K562 (cell line): Measurements from ENCODE around the gene CACNA1S. TPM values are rescaled to one million over a fixed set of nuclear protein-coding genes. Genes with fewer than 3 reads are reported as not detected.

Experiments used
- ATAC-seq: fragments of 200-7000 bp; cut with Tn5 transposase; 3 replicates; pipeline ENCODE4 v1.9.1; 2020; ENCODE audit warnings: moderate library complexity
- BruUV-seq: library from RNA; stranded (reverse); fragments of 400-500 nt; replicated peaks from 2 replicates; lab custom pipeline; 2021; lab: Mats Ljungman, UMichigan
- CTCF ChIA-PET: fragments of 300-600 bp; formaldehyde crosslinking; extraction: SDS; loops from one replicate; lab custom pipeline; 2021; ENCODE audit warnings: low intra/inter-chr PET ratio; lab: Yijun Ruan, JAX
- POLR2A ChIA-PET: fragments of 300-600, 350-650 bp; sonication (Branson Sonifier 250); formaldehyde crosslinking; extraction: SDS; loops from one replicate; lab custom pipeline; 2021; ENCODE audit warnings: antibody characterized with exemption, inconsistent platforms; lab: Yijun Ruan, JAX
- DNase-seq, 4 experiments: peaks; one replicate each; pipeline versions ENCODE4 v3.0.0 to v3.0.0-alpha.2; 2011 to 2018; ENCODE audit warnings: low spot score in 3 of 4, mixed read lengths in 3 of 4; ENCODE audit errors: extremely low read depth in 1 of 4
- FAIRE-seq: peaks from 2 replicates; lab custom pipeline; 2011; peaks lifted over from hg19 to GRCh38; lab: Jason Lieb, UNC
- H2AFZ ChIP-seq: 2 replicates; pipeline ENCODE4 v1.6.0; 2011; ENCODE audit warnings: low read depth, low read length, control low read depth, inconsistent platforms
- H3K27ac ChIP-seq: fragments of 200-600 bp; 3 replicates; pipeline ENCODE4 v1.8.0; 2011; ENCODE audit warnings: low read depth, mild to moderate bottlenecking, control low read depth, inconsistent platforms, low read length, moderate library complexity, mixed read lengths; ENCODE audit errors: extremely low read depth
- H3K27me3 ChIP-seq, 2 experiments: fragments of 300-600 bp in 1 of 2; 2 replicates in 1 of 2; 3 replicates in 1 of 2; pipeline versions ENCODE4 v1.6.0 to v1.8.0; 2011; ENCODE audit warnings: inconsistent platforms in 2 of 2, low read length in 2 of 2, mild to moderate bottlenecking in 1 of 2, mixed read lengths in 1 of 2, moderate library complexity in 1 of 2; ENCODE audit not compliant: control insufficient read depth in 2 of 2, insufficient read depth in 2 of 2
- H3K36me3 ChIP-seq: fragments of 300-600 bp; 3 replicates; pipeline ENCODE4 v1.8.0; 2011; ENCODE audit warnings: mild to moderate bottlenecking, low read length, inconsistent platforms; ENCODE audit not compliant: control insufficient read depth, insufficient read depth
- H3K4me1 ChIP-seq, 2 experiments: fragments of 200-600 bp in 1 of 2; replicated peaks in 1 of 2; 2 replicates in 1 of 2; 3 replicates in 1 of 2; pipeline versions ENCODE4 v1.5.1 to v1.8.0; 2011; ENCODE audit warnings: inconsistent platforms in 2 of 2, low read length in 2 of 2, mild to moderate bottlenecking in 1 of 2, mixed read lengths in 1 of 2, moderate library complexity in 1 of 2; ENCODE audit not compliant: control insufficient read depth in 2 of 2, insufficient read depth in 2 of 2
- H3K4me2 ChIP-seq: 2 replicates; pipeline ENCODE4 v1.6.1; 2011; ENCODE audit warnings: low read length, control low read depth, inconsistent platforms, mixed read lengths; ENCODE audit not compliant: insufficient read depth
- H3K4me3 ChIP-seq: fragments of 200-600 bp; sonication (generic), shearing (Covaris generic); 2 replicates; pipeline ENCODE4 v1.5.1; 2016; ENCODE audit warnings: control low read depth, inconsistent platforms
- H3K79me2 ChIP-seq: fragments of 200-600 bp; 3 replicates; pipeline ENCODE4 v1.8.0; 2011; ENCODE audit warnings: low read length, inconsistent platforms; ENCODE audit not compliant: control insufficient read depth, insufficient read depth
- H3K9ac ChIP-seq, 2 experiments: 2 replicates each; pipeline versions ENCODE4 v1.6.0 to v1.6.1; 2011; ENCODE audit warnings: low read depth in 2 of 2, low read length in 2 of 2, control low read depth in 1 of 2, inconsistent platforms in 1 of 2, mild to moderate bottlenecking in 1 of 2, mixed read lengths in 1 of 2; ENCODE audit not compliant: insufficient read depth in 1 of 2
- H3K9me1 ChIP-seq: one replicate; pipeline ENCODE4 v1.6.0; 2011; ENCODE audit warnings: inconsistent platforms, mild to moderate bottlenecking, low read length, moderate library complexity; ENCODE audit not compliant: control insufficient read depth, insufficient read depth
- H3K9me3 ChIP-seq: replicated peaks from 2 replicates; pipeline ENCODE4 v1.5.1; 2011; ENCODE audit warnings: low read depth, low read length, inconsistent platforms; ENCODE audit not compliant: control insufficient read depth, insufficient read depth
- H4K20me1 ChIP-seq: replicated peaks from 2 replicates; pipeline ENCODE4 v1.6.1; 2011; ENCODE audit warnings: low read length, inconsistent platforms, mixed read lengths; ENCODE audit not compliant: control insufficient read depth, insufficient read depth
- GTF2A2 ChIP-seq: IDR thresholded peaks from 2 replicates; pipeline ENCODE4 v1.6.1; 2016; ENCODE audit warnings: mild to moderate bottlenecking, missing genetic modification characterization, missing compliant biosample characterization
- MEF2D ChIP-seq: conservative IDR thresholded peaks from 2 replicates; pipeline ENCODE4 v1.6.1; 2016; ENCODE audit warnings: low read depth, missing genetic modification characterization, missing compliant biosample characterization
- WGBS: fragments of 100-300 bp; shearing (Covaris generic); methylation state at CpG from one replicate; pipeline ENCODE4 v1.1.6; 2016; ENCODE audit warnings: low coverage, mixed read lengths; ENCODE audit not compliant: insufficient coverage; ENCODE audit errors: missing lambda C conversion rate; 5-methylcytosine and 5-hydroxymethylcytosine counted together
- in situ Hi-C: fragments of 300-500 bp; cut with MboI; formaldehyde crosslinking; loops from 4 replicates; pipeline ENCODE4 v1.15.0; 2018; ENCODE audit warnings: inconsistent platforms, mixed read lengths
- intact Hi-C: fragments of 100-400 bp; cut with micrococcal nuclease; formaldehyde crosslinking; loops from 2 replicates; pipeline ENCODE4 v1.14.2; 2022
- polyA plus RNA-seq, 8 experiments: library from polyadenylated mRNA; depleted of rRNA in 4 of 8; stranded (reverse) in 5 of 8; unstranded in 3 of 8; fragments of >200 nt; fragmentation: Nextera tagmentation in 2 of 8; fragmentation: Illumina TruSeq in 1 of 8; extraction: Ambion mirVana in 2 of 8; extraction: Trizol in 1 of 8; gene quantifications; 2 replicates each; pipeline versions ENCODE4 v1.2.1 to v1.2.3, GENCODE V29; 2011 to 2014; ENCODE audit warnings: inconsistent platforms in 1 of 8, missing spikeins in 1 of 8
- total RNA-seq, 7 experiments: library from RNA; depleted of rRNA in 6 of 7; stranded (reverse); fragments of >200 nt in 6 of 7; fragmentation: Illumina TruSeq in 2 of 7; extraction: Trizol in 2 of 7; gene quantifications; 2 replicates each; pipeline versions ENCODE4 v1.2.1 to v1.2.3, GENCODE V29; 2011 to 2021; ENCODE audit warnings: low replicate concordance in 1 of 7
- TF ChIP-seq, protein P1 (sequence below): sonication (generic); formaldehyde crosslinking; IDR thresholded peaks from 2 replicates; pipeline ENCODE4 v1.8.1; 2023; ENCODE audit warnings: missing genetic modification reagents, mild to moderate bottlenecking, borderline replicate concordance
- TF ChIP-seq, protein P2 (sequence below), 2 experiments: fragments of 150-350 bp in 1 of 2; IDR thresholded peaks; 2 replicates each; pipeline ENCODE4 v1.6.1; 2012 to 2016; ENCODE audit warnings: low read depth in 2 of 2, low read length in 2 of 2, mild to moderate bottlenecking in 1 of 2, moderate library complexity in 1 of 2
- TF ChIP-seq, protein P3 (sequence below): sonication (generic); formaldehyde crosslinking; IDR thresholded peaks from 2 replicates; pipeline ENCODE4 v1.9.0; 2022; ENCODE audit warnings: mild to moderate bottlenecking, missing genetic modification reagents
- TF ChIP-seq, protein P4 (sequence below): fragments of 450-650 bp; formaldehyde crosslinking; conservative IDR thresholded peaks from 2 replicates; pipeline ENCODE4 v1.4.0; 2022; ENCODE audit warnings: mild to moderate bottlenecking, missing genetic modification characterization

The CACNA1S gene
- total and polyA plus RNA-seq, 9 of the 15 experiments (the other 6 are each of a cell fraction or from before 2014, with no cell fraction given): not detected

DNA sequence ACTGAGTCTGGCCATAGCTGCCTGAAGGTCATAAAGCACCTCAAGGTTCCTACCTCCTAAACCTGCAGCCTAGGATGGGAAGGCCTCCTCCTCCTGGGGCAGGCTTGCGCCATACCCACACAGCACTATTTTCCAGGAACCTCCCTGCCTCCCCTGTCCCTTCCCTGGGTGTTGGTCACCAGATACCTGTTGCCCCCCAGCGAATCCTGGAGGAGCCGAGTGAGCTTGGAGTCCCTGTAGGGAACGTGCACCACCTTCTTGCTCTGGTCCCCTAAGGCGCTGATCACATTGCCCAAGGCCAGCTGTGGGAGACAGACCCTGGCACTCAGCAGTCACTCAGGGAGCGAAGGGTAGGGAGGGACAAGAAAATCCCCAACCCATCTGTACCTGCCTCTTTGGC is 108.1 kb downstream of the CACNA1S start:
- Histone ChIP-seq H3K27ac (no peak overlapping the region), H3K4me2 (no peak overlapping the region), H3K9me3 (no peaks in the 10 kb centered on the region), H3K4me1 (peaks cover 0 to 9% of the 10 kb centered on the region in 2 experiments; a peak in 1 of 5 replicates), H3K9ac (peak overlapping the region in 1 of 2 experiments; percentile 2; a peak in 1 of 4 replicates), H4K20me1 (peaks cover 12% of the 10 kb centered on the region; the same call in 1 of the 2 replicates), H3K4me3 (no peak overlapping the region), H3K9me1 (peaks cover 7% of the 10 kb centered on the region), H3K36me3 (no peaks in the 10 kb centered on the region), H3K27me3 (no peaks in the 10 kb centered on the region), H2AFZ (no peak overlapping the region), H3K79me2 (no peaks in the 10 kb centered on the region)
- DNase-seq: no peak
- ATAC-seq: no peak
- ChIA-PET POLR2A (interaction anchor here (0.7 kb wide), 1 partner anchor 12 kb away, joined by 3 read pairs; no protein-coding TSS in a partner anchor), CTCF (no interaction called here)
- FAIRE-seq: no peak
- intact Hi-C loops: no loop called here
- in situ Hi-C loops: no loop called here
- 60% methylated on average over 5 of the region's 6 CpGs for WGBS
- BruUV-seq: no TSS peak
- TF ChIP-seq, protein P1, sequence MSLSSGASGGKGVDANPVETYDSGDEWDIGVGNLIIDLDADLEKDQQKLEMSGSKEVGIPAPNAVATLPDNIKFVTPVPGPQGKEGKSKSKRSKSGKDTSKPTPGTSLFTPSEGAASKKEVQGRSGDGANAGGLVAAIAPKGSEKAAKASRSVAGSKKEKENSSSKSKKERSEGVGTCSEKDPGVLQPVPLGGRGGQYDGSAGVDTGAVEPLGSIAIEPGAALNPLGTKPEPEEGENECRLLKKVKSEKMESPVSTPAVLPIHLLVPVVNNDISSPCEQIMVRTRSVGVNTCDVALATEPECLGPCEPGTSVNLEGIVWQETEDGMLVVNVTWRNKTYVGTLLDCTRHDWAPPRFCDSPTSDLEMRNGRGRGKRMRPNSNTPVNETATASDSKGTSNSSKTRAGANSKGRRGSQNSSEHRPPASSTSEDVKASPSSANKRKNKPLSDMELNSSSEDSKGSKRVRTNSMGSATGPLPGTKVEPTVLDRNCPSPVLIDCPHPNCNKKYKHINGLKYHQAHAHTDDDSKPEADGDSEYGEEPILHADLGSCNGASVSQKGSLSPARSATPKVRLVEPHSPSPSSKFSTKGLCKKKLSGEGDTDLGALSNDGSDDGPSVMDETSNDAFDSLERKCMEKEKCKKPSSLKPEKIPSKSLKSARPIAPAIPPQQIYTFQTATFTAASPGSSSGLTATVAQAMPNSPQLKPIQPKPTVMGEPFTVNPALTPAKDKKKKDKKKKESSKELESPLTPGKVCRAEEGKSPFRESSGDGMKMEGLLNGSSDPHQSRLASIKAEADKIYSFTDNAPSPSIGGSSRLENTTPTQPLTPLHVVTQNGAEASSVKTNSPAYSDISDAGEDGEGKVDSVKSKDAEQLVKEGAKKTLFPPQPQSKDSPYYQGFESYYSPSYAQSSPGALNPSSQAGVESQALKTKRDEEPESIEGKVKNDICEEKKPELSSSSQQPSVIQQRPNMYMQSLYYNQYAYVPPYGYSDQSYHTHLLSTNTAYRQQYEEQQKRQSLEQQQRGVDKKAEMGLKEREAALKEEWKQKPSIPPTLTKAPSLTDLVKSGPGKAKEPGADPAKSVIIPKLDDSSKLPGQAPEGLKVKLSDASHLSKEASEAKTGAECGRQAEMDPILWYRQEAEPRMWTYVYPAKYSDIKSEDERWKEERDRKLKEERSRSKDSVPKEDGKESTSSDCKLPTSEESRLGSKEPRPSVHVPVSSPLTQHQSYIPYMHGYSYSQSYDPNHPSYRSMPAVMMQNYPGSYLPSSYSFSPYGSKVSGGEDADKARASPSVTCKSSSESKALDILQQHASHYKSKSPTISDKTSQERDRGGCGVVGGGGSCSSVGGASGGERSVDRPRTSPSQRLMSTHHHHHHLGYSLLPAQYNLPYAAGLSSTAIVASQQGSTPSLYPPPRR (CRISPR knock-in tag): no peak
- TF ChIP-seq, protein P2, sequence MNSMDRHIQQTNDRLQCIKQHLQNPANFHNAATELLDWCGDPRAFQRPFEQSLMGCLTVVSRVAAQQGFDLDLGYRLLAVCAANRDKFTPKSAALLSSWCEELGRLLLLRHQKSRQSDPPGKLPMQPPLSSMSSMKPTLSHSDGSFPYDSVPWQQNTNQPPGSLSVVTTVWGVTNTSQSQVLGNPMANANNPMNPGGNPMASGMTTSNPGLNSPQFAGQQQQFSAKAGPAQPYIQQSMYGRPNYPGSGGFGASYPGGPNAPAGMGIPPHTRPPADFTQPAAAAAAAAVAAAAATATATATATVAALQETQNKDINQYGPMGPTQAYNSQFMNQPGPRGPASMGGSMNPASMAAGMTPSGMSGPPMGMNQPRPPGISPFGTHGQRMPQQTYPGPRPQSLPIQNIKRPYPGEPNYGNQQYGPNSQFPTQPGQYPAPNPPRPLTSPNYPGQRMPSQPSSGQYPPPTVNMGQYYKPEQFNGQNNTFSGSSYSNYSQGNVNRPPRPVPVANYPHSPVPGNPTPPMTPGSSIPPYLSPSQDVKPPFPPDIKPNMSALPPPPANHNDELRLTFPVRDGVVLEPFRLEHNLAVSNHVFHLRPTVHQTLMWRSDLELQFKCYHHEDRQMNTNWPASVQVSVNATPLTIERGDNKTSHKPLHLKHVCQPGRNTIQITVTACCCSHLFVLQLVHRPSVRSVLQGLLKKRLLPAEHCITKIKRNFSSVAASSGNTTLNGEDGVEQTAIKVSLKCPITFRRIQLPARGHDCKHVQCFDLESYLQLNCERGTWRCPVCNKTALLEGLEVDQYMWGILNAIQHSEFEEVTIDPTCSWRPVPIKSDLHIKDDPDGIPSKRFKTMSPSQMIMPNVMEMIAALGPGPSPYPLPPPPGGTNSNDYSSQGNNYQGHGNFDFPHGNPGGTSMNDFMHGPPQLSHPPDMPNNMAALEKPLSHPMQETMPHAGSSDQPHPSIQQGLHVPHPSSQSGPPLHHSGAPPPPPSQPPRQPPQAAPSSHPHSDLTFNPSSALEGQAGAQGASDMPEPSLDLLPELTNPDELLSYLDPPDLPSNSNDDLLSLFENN (IDR thresholded peaks at IDR 0.05; ENCODE audit: low read depth in 2 of 2, low read length in 2 of 2): no peak
- TF ChIP-seq, protein P3, sequence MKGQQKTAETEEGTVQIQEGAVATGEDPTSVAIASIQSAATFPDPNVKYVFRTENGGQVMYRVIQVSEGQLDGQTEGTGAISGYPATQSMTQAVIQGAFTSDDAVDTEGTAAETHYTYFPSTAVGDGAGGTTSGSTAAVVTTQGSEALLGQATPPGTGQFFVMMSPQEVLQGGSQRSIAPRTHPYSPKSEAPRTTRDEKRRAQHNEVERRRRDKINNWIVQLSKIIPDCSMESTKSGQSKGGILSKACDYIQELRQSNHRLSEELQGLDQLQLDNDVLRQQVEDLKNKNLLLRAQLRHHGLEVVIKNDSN (CRISPR knock-in tag): no peak
- TF ChIP-seq MEF2D: no peak
- TF ChIP-seq, protein P4, sequence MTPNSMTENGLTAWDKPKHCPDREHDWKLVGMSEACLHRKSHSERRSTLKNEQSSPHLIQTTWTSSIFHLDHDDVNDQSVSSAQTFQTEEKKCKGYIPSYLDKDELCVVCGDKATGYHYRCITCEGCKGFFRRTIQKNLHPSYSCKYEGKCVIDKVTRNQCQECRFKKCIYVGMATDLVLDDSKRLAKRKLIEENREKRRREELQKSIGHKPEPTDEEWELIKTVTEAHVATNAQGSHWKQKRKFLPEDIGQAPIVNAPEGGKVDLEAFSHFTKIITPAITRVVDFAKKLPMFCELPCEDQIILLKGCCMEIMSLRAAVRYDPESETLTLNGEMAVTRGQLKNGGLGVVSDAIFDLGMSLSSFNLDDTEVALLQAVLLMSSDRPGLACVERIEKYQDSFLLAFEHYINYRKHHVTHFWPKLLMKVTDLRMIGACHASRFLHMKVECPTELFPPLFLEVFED: no peak
- TF ChIP-seq GTF2A2 (tag): no peak
